ENCODE measurements around the gene KRTAP10-10.
"Not testable (repeated sequence)": the region's sequence is repeated elsewhere in the genome, so short reads cannot be mapped to it uniquely, and the experiment has no call there.

The KRTAP10-10 gene

DNA sequence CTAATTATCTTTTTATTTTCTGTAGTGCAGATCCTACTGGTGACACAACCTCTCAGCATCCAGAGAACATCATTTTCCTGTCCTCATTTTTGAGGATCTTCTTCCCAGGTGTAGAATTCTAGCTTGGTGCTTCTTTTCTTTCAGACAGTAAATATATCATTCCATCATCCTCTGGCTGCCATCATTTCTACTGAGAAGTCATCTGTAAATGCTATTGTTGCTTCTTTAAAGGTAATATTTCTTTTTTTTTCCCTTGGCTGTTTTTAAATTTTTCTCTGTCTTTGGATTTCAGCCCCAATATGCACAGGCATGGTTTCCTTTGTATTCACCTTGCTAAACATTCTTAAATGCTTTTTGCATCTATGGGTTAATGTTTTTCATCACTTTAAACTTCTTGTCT, 13.6 kb upstream of the KRTAP10-10 start:
- DNase-seq (ENCODE audit: low read depth in 2 of 2, low spot score in 1 of 2): no peak

DNA sequence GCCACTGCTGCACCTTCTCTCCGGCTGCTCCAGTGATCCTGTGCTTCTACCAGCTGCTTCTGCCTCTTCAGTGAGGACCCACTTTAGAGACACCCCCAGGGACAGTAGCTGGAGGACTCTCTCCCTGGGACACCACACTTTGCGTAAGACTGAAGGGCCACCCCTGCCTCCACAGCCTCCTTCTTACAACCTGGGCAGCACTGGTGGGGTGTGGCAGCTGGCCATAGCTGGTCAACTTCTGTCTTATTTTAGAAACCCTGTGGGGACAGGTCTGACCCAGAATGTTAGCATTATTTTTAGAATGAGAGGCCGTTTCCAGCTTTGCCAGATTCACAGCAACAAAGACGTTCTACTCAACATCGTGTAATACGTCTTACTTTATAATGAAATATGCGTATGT, 11.4 kb upstream of the KRTAP10-10 start:
- no peak for DNase-seq (ENCODE audit: low read depth in 2 of 2, low spot score in 1 of 2)

DNA sequence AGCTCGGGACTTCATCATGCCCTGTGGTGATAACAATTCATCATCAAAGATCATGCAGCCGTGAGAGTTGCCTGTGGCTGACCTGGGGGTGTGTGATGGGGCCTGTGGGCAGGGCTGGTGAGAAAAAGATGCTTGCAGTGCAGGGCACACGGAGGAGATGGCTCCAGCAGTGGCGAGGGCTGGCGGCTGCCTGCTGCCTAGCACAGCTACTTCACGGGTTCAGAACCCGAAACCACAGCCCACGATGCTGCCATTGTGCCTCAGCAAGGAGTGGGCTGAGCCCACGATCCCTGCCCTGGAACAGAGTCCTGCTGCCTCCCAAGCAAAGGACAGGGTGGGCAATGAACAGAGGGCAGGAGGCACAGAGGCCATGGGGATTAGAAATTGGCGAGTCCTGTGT, 10.9 kb upstream of the KRTAP10-10 start:
- no peak for DNase-seq (ENCODE audit: low read depth in 2 of 2, low spot score in 1 of 2)

DNA sequence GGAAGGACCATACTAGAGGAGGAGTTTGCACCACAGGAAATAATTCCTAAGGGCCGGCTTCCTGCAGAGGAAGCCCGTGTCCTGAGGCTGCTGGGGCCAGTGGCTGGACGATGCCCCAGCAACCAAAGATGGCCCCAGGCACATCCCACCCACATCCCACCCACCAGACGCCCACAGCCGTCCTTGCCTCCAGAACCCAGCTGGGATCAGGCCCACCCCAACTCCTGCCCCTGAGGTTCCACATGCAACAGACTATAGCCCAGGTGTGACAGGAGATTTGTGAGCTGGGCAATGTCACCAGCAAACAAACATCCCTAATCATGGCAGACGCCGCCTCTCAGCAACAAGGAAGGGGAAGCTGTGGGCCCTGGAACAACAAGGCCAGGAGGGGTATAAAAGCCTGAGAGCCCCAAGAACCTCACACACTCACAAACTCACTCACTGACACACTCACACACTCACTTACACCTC, 10.4 kb upstream of the KRTAP10-10 start, which contains the start of gene KRTAP10-9:
Gene KRTAP10-9, plus strand, starts transcription at position 421 of the 471 bp plus-strand sequence. CDS start 79 bp downstream, outside the sequence.
- DNase-seq (ENCODE audit: low read depth in 2 of 2, low spot score in 1 of 2): no peak

DNA sequence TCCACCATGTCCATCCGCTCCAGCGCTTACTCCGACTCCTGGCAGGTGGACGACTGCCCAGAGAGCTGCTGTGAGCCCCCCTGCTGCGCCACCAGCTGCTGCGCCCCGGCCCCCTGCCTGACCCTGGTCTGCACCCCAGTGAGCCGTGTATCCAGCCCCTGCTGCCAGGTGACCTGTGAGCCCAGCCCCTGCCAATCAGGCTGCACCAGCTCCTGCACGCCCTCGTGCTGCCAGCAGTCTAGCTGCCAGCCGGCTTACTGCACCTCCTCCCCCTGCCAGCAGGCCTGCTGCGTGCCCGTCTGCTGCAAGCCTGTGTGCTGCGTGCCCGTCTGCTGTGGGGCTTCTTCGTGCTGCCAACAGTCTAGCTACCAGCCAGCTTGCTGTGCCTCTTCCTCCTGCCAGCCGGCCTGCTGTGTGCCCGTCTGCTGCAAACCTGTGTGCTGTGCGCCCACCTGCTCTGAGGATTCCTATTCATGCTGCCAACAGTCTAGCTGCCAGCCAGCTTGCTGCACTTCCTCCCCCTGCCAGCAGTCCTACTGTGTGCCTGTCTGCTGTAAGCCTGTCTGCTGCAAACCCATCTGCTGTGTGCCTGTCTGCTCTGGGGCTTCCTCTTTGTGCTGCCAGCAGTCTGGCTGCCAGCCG, 9.9 kb upstream of the KRTAP10-10 start:
- not testable (repeated sequence) for DNase-seq (ENCODE audit: low read depth in 2 of 2, low spot score in 1 of 2)

DNA sequence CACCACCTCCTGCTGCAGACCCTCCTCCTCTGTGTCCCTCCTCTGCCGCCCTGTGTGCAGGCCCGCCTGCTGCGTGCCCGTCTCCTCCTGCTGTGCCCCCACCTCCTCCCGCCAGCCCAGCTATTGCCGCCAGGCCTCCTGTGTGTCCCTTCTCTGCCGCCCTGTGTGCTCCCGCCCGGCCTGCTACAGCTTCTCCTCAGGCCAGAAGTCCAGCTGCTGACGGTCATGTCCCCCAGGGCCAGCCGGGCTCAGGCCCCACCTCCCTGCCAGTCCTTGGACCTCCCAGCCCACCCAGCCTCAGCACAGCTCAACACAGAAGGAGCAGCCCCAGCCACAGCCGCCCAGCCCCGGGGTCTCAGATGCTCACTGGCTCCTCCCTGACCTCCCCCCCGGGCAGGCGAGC, 9.3 kb upstream of the KRTAP10-10 start:
- DNase-seq (ENCODE audit: low read depth in 2 of 2, low spot score in 1 of 2): not testable (repeated sequence)

DNA sequence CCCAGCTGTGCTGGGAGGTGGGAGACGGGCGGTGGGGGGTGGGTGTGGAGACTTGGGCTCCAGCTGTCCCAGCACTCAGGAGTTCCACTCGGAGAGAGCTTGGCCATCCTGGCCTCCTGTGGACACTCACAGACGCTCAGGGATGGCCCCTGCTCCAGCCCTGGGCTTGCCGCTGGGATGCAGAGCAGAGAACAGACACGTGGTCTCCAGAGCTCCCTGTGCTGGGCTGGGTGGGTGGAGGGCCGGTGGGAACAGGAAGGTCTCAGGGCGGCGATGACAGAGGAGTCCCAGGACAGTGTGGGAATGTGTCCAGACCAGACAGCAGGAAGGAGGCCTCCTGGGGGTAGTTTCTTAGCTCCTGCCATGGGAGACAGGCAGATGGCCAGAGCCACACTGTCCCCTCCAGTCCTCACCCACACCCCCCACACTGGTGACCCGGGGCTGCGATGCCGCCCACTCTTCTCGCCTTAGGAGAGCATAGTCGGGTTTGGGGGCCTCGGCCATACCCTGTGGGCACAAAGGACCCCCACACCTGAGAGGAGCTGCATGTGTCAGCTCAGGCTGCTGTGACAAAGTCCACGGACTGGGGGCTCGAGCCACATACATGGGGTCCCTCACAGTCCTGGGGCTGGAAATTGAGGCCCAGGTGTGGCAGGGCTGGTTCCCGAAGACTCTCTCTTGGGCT, 8.3 kb upstream of the KRTAP10-10 start:
- DNase-seq (ENCODE audit: low read depth in 2 of 2, low spot score in 1 of 2): no peak

DNA sequence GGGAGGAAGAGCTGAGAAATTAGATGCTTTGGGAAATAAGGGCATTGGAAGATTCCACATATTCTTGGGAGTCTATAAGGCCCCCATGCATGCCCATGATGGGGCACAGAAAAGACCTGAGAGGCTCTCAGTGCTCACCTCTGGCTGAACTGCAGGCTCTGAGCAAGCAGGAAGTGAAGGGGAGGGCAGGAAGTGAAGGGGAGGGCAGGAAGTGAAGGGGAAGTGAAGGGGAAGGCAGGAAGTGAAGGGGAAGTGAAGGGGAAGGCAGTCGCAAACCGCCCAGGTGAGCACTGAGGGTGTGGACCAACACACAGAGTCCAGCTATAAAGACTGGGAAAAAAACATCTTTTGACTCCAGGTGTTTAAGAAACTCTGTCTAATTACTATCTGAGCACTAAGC, 6.7 kb upstream of the KRTAP10-10 start:
- no peak for DNase-seq (ENCODE audit: low read depth in 2 of 2, low spot score in 1 of 2)

DNA sequence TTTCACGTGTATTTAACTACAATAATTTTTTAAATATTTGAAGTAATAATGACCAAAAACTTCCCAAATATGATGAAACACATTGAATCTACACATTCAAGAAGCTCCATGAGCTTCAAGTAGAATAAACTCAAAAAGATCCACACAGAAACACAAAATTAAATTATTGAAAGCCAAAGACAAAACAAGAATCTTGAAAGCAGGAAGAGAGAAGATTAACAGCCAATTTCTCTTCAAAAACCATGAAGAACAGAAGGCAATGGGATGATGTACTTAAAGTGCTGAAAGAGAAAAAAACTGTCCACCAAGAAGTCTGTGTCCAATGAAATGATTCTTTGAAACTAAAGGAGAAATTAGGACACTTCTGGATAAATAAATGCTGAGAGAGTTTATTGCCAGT, 5.1 kb upstream of the KRTAP10-10 start:
- no peak for DNase-seq (ENCODE audit: low read depth in 2 of 2, low spot score in 1 of 2)

DNA sequence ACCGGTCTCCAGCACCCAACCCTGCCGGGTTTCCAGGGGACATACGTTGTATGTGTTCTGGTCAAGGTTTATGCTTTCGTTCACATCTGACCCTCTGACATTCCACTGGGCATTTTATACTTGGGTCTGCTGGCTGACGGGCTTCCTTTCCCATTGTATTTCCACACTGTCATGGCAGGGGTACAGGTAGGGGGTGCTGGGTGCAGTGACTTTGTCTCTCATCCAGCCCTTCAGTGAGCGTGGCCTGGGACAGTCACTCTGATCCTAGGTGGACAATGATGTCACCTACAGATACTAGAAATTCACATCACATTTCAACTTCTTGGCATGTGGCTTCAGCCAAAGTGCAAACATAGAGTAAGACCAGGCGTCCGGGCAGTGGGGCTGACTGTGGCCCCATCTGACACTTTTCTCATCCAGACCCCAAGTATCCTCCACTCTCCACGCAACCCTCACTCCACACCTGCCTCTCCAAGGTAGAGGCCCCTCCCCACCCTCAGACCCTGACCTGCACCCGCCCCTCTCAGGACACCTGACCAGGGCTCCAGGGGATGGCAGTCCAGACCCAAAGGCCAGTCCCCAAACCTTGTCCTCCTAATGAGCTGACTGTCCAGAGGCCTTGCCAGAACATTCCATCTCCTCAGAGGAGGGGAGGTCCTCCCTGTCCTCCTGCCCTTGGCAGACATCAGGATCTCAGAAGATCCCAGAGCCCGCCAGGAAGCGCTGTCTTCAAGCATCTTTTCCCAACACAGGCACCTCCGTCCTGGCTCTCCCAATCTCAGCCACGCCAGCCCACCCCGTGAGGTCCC, 743 bp upstream of the KRTAP10-10 start:
- no peak for DNase-seq (ENCODE audit: low read depth in 2 of 2, low spot score in 1 of 2)

DNA sequence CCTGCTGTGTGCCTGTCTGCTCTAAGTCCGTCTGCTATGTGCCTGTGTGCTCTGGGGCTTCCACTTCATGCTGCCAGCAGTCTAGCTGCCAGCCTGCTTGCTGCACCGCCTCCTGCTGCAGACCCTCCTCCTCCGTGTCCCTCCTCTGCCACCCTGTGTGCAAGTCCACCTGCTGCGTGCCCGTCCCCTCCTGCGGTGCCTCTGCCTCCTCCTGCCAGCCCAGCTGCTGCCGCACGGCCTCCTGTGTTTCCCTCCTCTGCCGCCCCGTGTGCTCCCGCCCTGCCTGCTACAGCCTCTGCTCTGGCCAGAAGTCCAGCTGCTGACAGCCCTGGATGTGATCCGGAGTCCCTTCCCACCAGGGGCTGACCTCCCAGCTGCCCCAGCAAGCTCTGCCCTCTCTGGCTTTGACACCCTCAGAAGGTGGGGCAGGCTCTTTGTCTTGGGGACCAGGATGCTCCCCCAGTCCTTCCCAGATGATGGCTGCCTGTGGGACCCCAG, 744 bp downstream of the KRTAP10-10 start:
- DNase-seq (ENCODE audit: low read depth in 2 of 2, low spot score in 1 of 2): not testable (repeated sequence)

DNA sequence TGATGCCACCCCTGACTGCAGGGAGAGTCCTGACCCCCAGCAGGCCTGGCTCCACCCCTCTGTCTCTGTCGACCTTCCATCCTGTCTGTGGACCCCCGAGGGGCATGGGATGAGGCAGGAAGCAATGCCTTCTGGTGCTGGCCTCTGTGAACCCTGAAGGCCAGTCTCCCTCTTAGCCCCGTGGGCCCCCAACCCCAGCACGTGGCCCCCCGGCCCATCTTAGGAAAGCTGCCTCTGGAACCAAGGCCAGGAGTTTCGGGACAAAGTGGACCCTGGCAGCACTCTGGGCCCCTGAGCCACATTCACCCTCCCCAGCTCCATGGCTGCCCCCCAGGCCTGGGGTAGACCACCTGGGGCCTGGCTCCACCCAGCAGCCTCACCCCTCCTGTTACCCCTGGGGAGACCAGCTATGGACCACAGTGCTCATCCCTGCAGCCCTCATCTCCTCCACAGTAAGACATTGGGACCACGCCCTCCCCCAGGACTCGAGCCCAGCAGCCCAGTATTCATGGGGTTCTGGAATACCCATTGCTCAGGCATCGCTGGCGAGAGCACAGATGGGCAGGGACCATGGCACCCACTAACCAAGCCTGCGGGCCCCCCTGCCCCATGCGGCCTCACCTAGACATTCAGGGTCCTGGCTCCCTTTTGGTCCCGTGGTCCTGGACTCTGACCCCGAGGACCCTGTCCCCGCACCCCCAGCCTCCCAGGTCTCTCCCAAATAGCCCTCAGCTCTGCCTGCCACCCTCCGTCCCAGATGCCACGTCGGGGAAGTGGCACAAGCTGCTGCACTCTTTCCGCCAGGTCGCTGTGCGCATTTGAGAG, 1.6 kb downstream of the KRTAP10-10 start:
- DNase-seq (ENCODE audit: low read depth in 2 of 2, low spot score in 1 of 2): not testable (repeated sequence)

DNA sequence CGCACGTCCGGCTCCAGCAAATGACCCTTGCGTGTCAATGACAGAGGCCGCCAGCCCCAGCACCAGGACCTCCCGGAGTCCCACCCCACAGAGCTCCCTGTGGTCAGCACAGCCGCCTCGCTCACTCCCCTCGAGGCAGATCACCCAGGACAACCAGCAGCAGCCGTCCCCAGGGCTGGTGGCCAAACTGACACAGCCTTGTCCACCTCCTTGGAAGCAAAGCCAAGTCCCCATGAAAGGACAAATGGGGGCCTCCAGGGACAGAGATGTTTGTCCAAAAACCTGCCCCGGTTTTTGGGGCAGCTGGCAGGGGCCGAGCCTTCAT, 2.1 kb downstream of the KRTAP10-10 start:
- DNase-seq (ENCODE audit: low read depth in 2 of 2, low spot score in 1 of 2): no peak

DNA sequence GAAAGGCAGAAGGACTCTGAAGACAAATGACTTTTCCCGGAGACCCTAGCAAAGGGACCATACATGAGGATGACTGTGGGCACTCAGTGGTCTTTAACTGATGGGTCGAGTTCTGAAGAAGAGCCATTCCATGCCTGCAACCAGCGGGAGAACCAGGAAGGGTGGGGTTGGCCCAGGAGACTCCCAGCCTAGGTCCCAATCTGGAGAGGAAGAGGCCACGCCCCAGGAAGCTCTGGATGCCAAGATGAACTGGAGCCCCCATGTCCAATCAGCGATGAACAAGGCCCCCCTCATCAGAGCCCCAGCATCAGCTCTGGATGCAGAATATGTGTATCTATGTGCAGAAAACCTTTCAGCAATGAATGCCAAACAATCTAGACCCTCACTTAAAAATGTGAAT, 3.6 kb downstream of the KRTAP10-10 start:
- DNase-seq (ENCODE audit: low read depth in 2 of 2, low spot score in 1 of 2): no peak

DNA sequence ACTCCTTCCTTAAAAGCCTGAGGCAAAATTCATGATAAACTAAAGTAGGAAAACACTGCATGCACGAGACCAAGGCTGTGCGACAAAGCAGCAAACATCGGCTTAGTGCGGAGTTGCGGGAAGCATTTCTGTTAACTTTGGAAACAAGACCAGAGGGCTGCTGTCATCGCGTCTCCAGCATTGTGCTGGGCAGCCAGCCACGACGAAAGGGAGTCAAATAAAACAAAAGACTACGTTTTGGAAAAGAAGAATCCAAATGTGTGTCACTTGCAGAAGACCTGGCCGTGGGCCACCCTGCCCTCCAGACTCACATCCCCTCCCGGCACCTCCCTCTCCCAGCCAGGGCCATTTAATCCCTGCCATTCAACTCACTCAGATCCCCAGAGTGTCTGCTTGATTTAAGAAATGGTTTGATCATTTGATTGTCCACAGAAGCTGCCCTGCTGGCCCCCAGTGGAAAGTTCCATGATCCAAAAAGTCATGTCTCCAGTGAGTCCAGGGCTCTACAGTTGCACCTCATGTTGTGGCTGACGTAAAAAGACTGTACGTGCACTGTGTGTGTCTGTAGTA, 6.7 kb downstream of the KRTAP10-10 start:
- no peak for DNase-seq (ENCODE audit: low read depth in 2 of 2, low spot score in 1 of 2)

DNA sequence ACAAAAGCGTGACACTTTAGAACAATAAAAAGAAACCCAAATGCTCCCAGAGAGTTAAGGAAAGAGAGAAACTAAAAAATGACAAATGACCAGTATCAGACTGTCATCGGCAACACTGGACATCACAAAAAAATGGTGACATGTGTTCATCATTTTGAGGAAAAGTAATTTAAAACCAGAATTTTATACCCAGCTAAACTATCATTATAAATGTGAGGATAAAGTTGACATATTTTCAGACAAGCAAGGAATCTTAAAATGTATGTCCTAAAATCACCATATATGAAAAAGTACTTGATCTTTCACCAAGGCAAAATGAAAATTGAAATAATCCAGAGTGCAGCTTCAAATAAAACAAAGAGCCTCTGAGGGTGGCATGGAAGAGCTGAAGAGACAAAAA, 7.7 kb downstream of the KRTAP10-10 start:
- no peak for DNase-seq (ENCODE audit: low read depth in 2 of 2, low spot score in 1 of 2)

DNA sequence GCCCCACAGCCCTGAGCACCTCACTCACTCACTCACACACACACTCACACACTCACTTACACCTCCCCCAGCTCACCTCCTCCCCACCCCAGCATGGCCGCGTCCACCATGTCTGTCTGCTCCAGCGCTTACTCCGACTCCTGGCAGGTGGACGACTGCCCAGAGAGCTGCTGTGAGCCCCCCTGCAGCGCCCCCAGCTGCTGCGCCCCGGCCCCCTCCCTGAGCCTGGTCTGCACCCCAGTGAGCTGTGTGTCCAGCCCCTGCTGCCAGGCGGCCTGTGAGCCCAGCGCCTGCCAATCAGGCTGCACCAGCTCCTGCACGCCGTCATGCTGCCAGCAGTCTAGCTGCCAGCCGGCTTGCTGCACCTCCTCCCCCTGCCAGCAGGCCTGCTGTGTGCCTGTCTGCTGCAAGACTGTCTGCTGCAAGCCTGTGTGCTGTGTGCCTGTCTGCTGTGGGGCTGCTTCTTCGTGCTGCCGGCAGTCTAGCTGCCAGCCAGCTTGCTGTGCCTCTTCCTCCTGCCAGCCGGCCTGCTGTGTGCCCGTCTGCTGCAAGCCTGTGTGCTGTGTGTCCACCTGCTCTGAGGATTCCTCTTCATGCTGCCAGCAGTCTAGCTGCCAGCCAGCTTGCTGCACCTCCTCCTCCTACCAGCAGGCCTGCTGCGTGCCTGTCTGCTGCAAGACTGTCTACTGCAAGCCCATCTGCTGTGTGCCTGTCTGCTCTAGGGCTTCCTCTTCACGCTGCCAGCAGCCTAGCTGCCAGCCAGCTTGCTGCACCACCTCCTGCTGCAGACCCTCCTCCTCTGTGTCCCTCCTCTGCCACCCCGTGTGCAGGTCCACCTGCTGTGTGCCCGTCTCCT, 9.4 kb downstream of the KRTAP10-10 start, which contains the start of gene KRTAP10-11:
Gene KRTAP10-11, plus strand, starts transcription at position 49 of the 856 bp plus-strand sequence. Its CDS starts 45 bp downstream, at position 94.
- not testable (repeated sequence) for DNase-seq (ENCODE audit: low read depth in 2 of 2, low spot score in 1 of 2)

DNA sequence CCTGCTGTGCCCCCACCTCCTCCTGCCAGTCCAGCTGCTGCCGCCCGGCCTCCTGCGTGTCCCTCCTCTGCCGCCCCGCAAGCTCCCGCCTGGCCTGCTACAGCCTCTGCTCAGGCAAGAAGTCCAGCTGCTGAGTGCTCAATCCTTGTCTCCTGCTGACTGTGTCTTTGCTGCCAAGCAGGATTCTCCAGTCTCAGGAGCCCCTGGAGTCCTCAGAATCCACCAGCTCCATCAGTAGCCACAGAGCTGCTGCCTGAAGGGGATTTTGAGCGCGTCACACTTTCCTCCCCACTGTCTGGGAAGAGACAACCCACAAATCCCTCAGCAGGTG, 10.0 kb downstream of the KRTAP10-10 start:
- no peak for DNase-seq (ENCODE audit: low read depth in 2 of 2, low spot score in 1 of 2)

DNA sequence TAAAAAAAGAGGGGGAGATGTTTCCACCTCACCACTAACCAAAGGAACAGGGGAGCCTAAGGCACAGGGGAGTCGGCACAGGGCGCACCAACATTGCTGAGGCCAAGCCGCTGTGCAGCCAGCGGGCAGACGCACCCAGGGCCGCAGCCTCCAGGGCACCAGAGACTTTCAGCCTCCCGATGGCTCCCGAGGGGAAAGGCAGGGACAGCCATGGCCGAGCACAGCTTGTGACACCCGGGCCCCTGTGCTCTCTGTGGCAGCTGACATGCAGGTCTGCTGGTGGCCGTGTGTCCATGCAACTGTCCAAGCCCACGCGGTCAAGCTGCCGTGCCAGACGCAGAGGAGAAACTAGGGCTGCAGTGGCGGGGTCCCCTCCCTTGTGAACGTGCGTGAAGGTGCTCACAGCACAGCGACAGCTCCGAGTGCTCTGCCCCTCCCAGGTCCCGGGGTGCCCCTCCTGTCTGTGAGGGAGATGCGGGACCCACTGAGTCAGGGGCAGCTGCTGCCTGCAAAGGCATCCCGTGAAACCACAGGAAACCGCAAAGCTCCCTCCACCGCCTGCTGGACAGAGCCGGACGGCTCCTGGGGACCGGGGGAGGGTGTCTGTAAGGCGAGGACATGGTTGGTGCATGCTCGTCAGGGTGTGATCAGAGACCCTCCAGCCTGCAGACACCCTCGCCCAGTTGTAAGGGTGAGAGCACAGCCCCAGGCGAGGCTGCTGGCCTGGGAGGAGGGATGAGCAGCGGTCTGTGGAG, 11.6 kb downstream of the KRTAP10-10 start:
- no peak for DNase-seq (ENCODE audit: low read depth in 2 of 2, low spot score in 1 of 2)
